GM12878 (cell line): ENCODE results near the gene ADA. TPM values are rescaled to one million over a fixed set of nuclear protein-coding genes. Genes with fewer than 3 reads are reported as not detected.

ENCODE experiments used
- ATAC-seq: fragments of 200-7000 bp; cut with Tn5 transposase; 3 replicates; pipeline ENCODE4 v1.9.1; 2020; ENCODE audit warnings: mild to moderate bottlenecking, moderate library complexity
- BruUV-seq: library from RNA; stranded (reverse); fragments of 400-500 nt; replicated peaks from 2 replicates; lab custom pipeline; 2021; lab: Mats Ljungman, UMichigan
- CTCF ChIA-PET: fragments of 300-600 bp; sonication (Branson Sonifier 250); formaldehyde crosslinking; extraction: SDS; loops from one replicate; lab custom pipeline; 2021; ENCODE audit warnings: inconsistent platforms; lab: Yijun Ruan, JAX
- POLR2A ChIA-PET: fragments of 350-600 bp; formaldehyde crosslinking; extraction: SDS; loops from one replicate; lab custom pipeline; 2021; ENCODE audit warnings: inconsistent platforms; lab: Charles Lee
- RAD21 ChIA-PET: fragments of 300-600 bp; sonication (Branson Sonifier 250); formaldehyde crosslinking; loops from one replicate; lab custom pipeline; 2023; ENCODE audit warnings: antibody characterized with exemption; ENCODE audit not compliant: unreplicated experiment; lab: Charles Lee
- SMC1A ChIA-PET: fragments of 300-600 bp; sonication (Branson Sonifier 250); formaldehyde crosslinking; loops from one replicate; lab custom pipeline; 2023; ENCODE audit not compliant: unreplicated experiment, uncharacterized antibody; lab: Charles Lee
- DNase-seq: peaks from one replicate; pipeline ENCODE4 v3.0.0-alpha.2; 2011; ENCODE audit warnings: low read depth, low spot score
- FAIRE-seq: peaks from 3 replicates; lab custom pipeline; 2011; peaks lifted over from hg19 to GRCh38; lab: Jason Lieb, UNC
- H2AFZ ChIP-seq: 2 replicates; pipeline ENCODE4 v1.6.0; 2011; ENCODE audit warnings: low read depth, low read length, control low read depth; ENCODE audit not compliant: control insufficient read depth
- H3K27ac ChIP-seq: 2 replicates; pipeline ENCODE4 v1.5.1; 2011; ENCODE audit warnings: control low read depth; ENCODE audit not compliant: control insufficient read depth, insufficient read depth
- H3K27me3 ChIP-seq, 2 experiments: replicated peaks in 1 of 2; 2 replicates each; pipeline versions ENCODE4 v1.6.0 to v1.6.1; 2011; ENCODE audit warnings: low read length in 1 of 2; ENCODE audit not compliant: control insufficient read depth in 2 of 2, insufficient read depth in 2 of 2
- H3K36me3 ChIP-seq, 2 experiments: 2 replicates each; pipeline ENCODE4 v1.5.1; 2011; ENCODE audit warnings: low read length in 1 of 2; ENCODE audit not compliant: control insufficient read depth in 2 of 2, insufficient read depth in 2 of 2
- H3K4me1 ChIP-seq: 2 replicates; pipeline ENCODE4 v1.6.1; 2011; ENCODE audit warnings: mild to moderate bottlenecking, low read length, moderate library complexity, mixed read lengths; ENCODE audit not compliant: control insufficient read depth, insufficient read depth
- H3K4me2 ChIP-seq: 2 replicates; pipeline ENCODE4 v1.6.0; 2011; ENCODE audit warnings: control low read depth; ENCODE audit not compliant: control insufficient read depth, insufficient read depth
- H3K4me3 ChIP-seq: fragments of 200-600 bp; sonication (generic); 2 replicates; pipeline ENCODE4 v1.5.1; 2016
- H3K79me2 ChIP-seq: 2 replicates; pipeline ENCODE4 v1.6.0; 2011; ENCODE audit warnings: low read length; ENCODE audit not compliant: control insufficient read depth, insufficient read depth
- H3K9ac ChIP-seq: 2 replicates; pipeline ENCODE4 v1.8.0; 2011; ENCODE audit warnings: low read length, control low read depth, mixed read lengths; ENCODE audit not compliant: control insufficient read depth, insufficient read depth
- H3K9me3 ChIP-seq: replicated peaks from 3 replicates; pipeline ENCODE4 v1.5.1; 2011; ENCODE audit warnings: mild to moderate bottlenecking, low read length; ENCODE audit not compliant: control insufficient read depth, insufficient read depth
- H4K20me1 ChIP-seq: 2 replicates; pipeline ENCODE4 v1.6.0; 2011; ENCODE audit not compliant: control insufficient read depth, insufficient read depth
- ATF2 ChIP-seq: IDR thresholded peaks from 2 replicates; pipeline ENCODE4 v1.6.1; 2012; ENCODE audit warnings: low read length, inconsistent platforms
- BACH1 ChIP-seq: fragments of 450-650 bp; IDR thresholded peaks from 2 replicates; pipeline ENCODE4 v1.6.1; 2017; ENCODE audit warnings: mild to moderate bottlenecking, borderline replicate concordance
- CEBPZ ChIP-seq: fragments of 150-350 bp; IDR thresholded peaks from 2 replicates; pipeline ENCODE4 v1.6.1; 2016; ENCODE audit warnings: low read depth, low read length
- CHD2 ChIP-seq: IDR thresholded peaks from 2 replicates; pipeline ENCODE4 v1.6.1; 2011; ENCODE audit warnings: low read depth, low read length, improper control_type of control experiment, borderline replicate concordance
- KAT2A ChIP-seq: conservative IDR thresholded peaks from 2 replicates; pipeline ENCODE4 v1.6.1; 2011; ENCODE audit warnings: low read depth, low read length; ENCODE audit not compliant: control insufficient read depth
- PBX3 ChIP-seq: IDR thresholded peaks from 2 replicates; pipeline ENCODE4 v1.6.1; 2011; ENCODE audit warnings: mild to moderate bottlenecking, low read depth, low read length, moderate library complexity; ENCODE audit not compliant: insufficient replicate concordance
- PML ChIP-seq: IDR thresholded peaks from 2 replicates; pipeline ENCODE4 v1.6.1; 2012; ENCODE audit warnings: low read length, inconsistent platforms
- STAT1 ChIP-seq: fragments of 450-650 bp; conservative IDR thresholded peaks from 2 replicates; pipeline ENCODE4 v1.6.1; 2014; ENCODE audit warnings: antibody characterized with exemption, mild to moderate bottlenecking
- SUZ12 ChIP-seq: fragments of 200-600 bp; sonication (generic); IDR thresholded peaks from one replicate; pipeline ENCODE4 v1.6.1; 2018; ENCODE audit warnings: antibody characterized with exemption, mild to moderate bottlenecking; ENCODE audit not compliant: unreplicated experiment
- ZNF687 ChIP-seq: fragments of 450-650 bp; IDR thresholded peaks from 2 replicates; pipeline ENCODE4 v1.6.1; 2017; ENCODE audit warnings: mild to moderate bottlenecking, moderate library complexity
- WGBS: methylation state at CpG from one replicate; pipeline ENCODE4 v1.1.6; 2016; ENCODE audit warnings: low lambda C conversion rate; ENCODE audit not compliant: insufficient replicate concordance, insufficient coverage; ENCODE audit errors: missing lambda C conversion rate; 5-methylcytosine and 5-hydroxymethylcytosine counted together
- in situ Hi-C: fragments of 300-500 bp; cut with MboI; formaldehyde crosslinking; loops from 9 replicates; pipeline ENCODE4 v1.14.3; 2018; ENCODE audit warnings: mixed read lengths
- intact Hi-C: fragments of 100-400 bp; cut with micrococcal nuclease; formaldehyde crosslinking; loops from one replicate; pipeline ENCODE4 v1.14.2; 2022; ENCODE audit not compliant: unreplicated experiment
- polyA plus RNA-seq, 11 experiments: library from polyadenylated mRNA; depleted of rRNA in 4 of 11; unstranded in 6 of 11; stranded (reverse) in 5 of 11; fragments of >200 nt; fragmentation: Nextera tagmentation in 4 of 11; fragmentation: Illumina TruSeq in 1 of 11; extraction: Ambion mirVana in 4 of 11; extraction: Trizol in 1 of 11; gene quantifications; 1 replicate in 1 of 11; 2 replicates in 10 of 11; pipeline versions ENCODE4 v1.2.1 to v1.2.3, GENCODE V29; 2011 to 2016; ENCODE audit warnings: inconsistent platforms in 2 of 11, missing spikeins in 2 of 11, low read depth in 1 of 11
- total RNA-seq, 4 experiments: library from RNA; depleted of rRNA in 3 of 4; stranded (reverse); fragments of >200 nt in 3 of 4; fragmentation: Illumina TruSeq in 1 of 4; extraction: Trizol in 1 of 4; gene quantifications; 2 replicates each; pipeline versions ENCODE4 v1.2.1 to v1.2.3, GENCODE V29; 2013 to 2021

ADA gene
- total and polyA plus RNA-seq, 10 of the 15 experiments (the other 5 are each of a cell fraction or from before 2014, with no cell fraction given), result 40.9 to 217 (median 90.8) TPM

- TF ChIP-seq ZNF687 (no peak), ATF2 (no peak)
Observed at GRCh38 chr20:44621939-44622338, 29.6 kb downstream of the ADA start (continued).

GRCh38 chr20:44621325-44621724 lies 30.2 kb downstream of the ADA start:
- no peak for ATAC-seq
- Histone ChIP-seq H3K4me1 (peaks cover 10% of the 10 kb centered on the region), H3K27ac (no peak overlapping the region), H3K9me3 (no peaks in the 10 kb centered on the region; the same call in 1 of the 3 replicates), H3K79me2 (no peaks in the 10 kb centered on the region), H2AFZ (no peak overlapping the region), H4K20me1 (no peaks in the 10 kb centered on the region), H3K9ac (no peak overlapping the region), H3K4me2 (no peak overlapping the region), H3K27me3 (no peaks in the 10 kb centered on the region), H3K4me3 (no peak overlapping the region), H3K36me3 (peaks cover 39 to 49% of the 10 kb centered on the region in 2 experiments)
- WGBS, result 97% methylated on average over 5 of the region's 5 CpGs
- CTCF ChIA-PET, result interaction anchor here (6.3 kb wide), 1 partner anchor 62 kb away, joined by 57 read pairs; no protein-coding TSS in a partner anchor
- SMC1A ChIA-PET, result interaction anchor here (1.9 kb wide), 1 partner anchor 62 kb away, joined by 5 read pairs; no protein-coding TSS in a partner anchor
- no peak for TF ChIP-seq PBX3
- no peak for TF ChIP-seq CHD2
- no peak for TF ChIP-seq BACH1
- TF ChIP-seq KAT2A, result no peak
- TF ChIP-seq PML, result no peak
- TF ChIP-seq CEBPZ, result no peak
- no peak for TF ChIP-seq SUZ12
- TF ChIP-seq STAT1, result no peak
- POLR2A ChIA-PET, result no interaction called here
- FAIRE-seq, result no peak
- RAD21 ChIA-PET, result interaction anchor here (0.6 to 1.2 kb wide), 3 partner anchors 11 to 62 kb away, joined by 3 read pairs; no protein-coding TSS in a partner anchor
- intact Hi-C loops, result no loop called here
- BruUV-seq, result no TSS peak
- in situ Hi-C loops, result no loop called here
- DNase-seq, result no peak
